Measurements from ENCODE around the gene BACH1.

The BACH1 gene

GRCh38 chr21:29315131-29315749 lies 16.5 kb downstream of the BACH1 start:
- Histone ChIP-seq H3K27me3 (ENCODE audit: insufficient read depth, low read length) (no peaks in the 10 kb centered on the region), H4K12ac (ENCODE audit: low read depth, low read length) (no peak overlapping the region), H3K18ac (ENCODE audit: low read length) (no peak overlapping the region), H3K4me2 (ENCODE audit: low read length) (no peak overlapping the region), H4K8ac (ENCODE audit: low read depth, low read length) (no peak overlapping the region), H3K9ac (ENCODE audit: low read length) (no peak overlapping the region), H3K36me3 (ENCODE audit: control insufficient read depth in 1 of 2, insufficient read depth in 2 of 2, low read length in 2 of 2) (no peaks in the 10 kb centered on the region), H3K9me3 (ENCODE audit: insufficient read depth, low read depth, low read length) (no peaks in the 10 kb centered on the region), H3K4me1 (ENCODE audit: control insufficient read depth in 1 of 2, insufficient read depth in 2 of 2, low read length in 2 of 2) (peaks cover 3 to 6% of the 10 kb centered on the region in 2 experiments), H2BK120ac (ENCODE audit: insufficient read depth, low read length, poor library complexity) (no peak overlapping the region), H3K4ac (ENCODE audit: low read depth, low read length) (peak overlapping the region; percentile 78), H2BK5ac (ENCODE audit: low read depth, low read length, poor library complexity) (no peak overlapping the region), H2BK12ac (ENCODE audit: low read length) (no peak overlapping the region), H2AK5ac (ENCODE audit: low read length) (no peak overlapping the region), H3K4me3 (ENCODE audit: low read depth, low read length) (no peak overlapping the region), H3K79me1 (ENCODE audit: low read length) (no peaks in the 10 kb centered on the region), H3K14ac (ENCODE audit: low read length) (no peak overlapping the region), H2AFZ (ENCODE audit: insufficient read depth, low read length, poor library complexity) (no peak overlapping the region), H3K27ac (ENCODE audit: low read depth, low read length) (no peak overlapping the region), H3K79me2 (ENCODE audit: control insufficient read depth, insufficient read depth, low read length, poor library complexity) (peaks cover 12% of the 10 kb centered on the region), H3K23ac (ENCODE audit: low read length) (no peak overlapping the region), H4K91ac (ENCODE audit: low read depth, low read length) (no peak overlapping the region)
- peak in 1 of 2 donors; percentile 25 for DNase-seq
- WGBS (ENCODE audit: extremely low coverage, insufficient coverage, insufficient read length), result no CpG with 5 or more reads among the region's 2 CpGs

GRCh38 chr21:29316029-29316742 lies 17.5 kb downstream of the BACH1 start:
- no peak overlapping the region for H3K4me2 ChIP-seq (ENCODE audit: low read length)
- no CpG with 5 or more reads among the region's 3 CpGs for WGBS (ENCODE audit: extremely low coverage, insufficient coverage, insufficient read length)
- no peak overlapping the region for H4K91ac ChIP-seq (ENCODE audit: low read depth, low read length)
- no peak overlapping the region for H2BK5ac ChIP-seq (ENCODE audit: low read depth, low read length, poor library complexity)
- H2AK5ac ChIP-seq (ENCODE audit: low read length), result no peak overlapping the region
- no peak for DNase-seq
- H3K4ac ChIP-seq (ENCODE audit: low read depth, low read length), result peak overlapping the region; percentile 87
- no peak overlapping the region for H3K18ac ChIP-seq (ENCODE audit: low read length)
- H2BK120ac ChIP-seq (ENCODE audit: insufficient read depth, low read length, poor library complexity), result no peak overlapping the region
- no peak overlapping the region for H4K8ac ChIP-seq (ENCODE audit: low read depth, low read length)
- no peak overlapping the region for H3K23ac ChIP-seq (ENCODE audit: low read length)
- H3K27ac ChIP-seq (ENCODE audit: low read depth, low read length), result no peak overlapping the region
- no peak overlapping the region for H2AFZ ChIP-seq (ENCODE audit: insufficient read depth, low read length, poor library complexity)
- H3K9ac ChIP-seq (ENCODE audit: low read length), result no peak overlapping the region
- H3K4me3 ChIP-seq (ENCODE audit: low read depth, low read length), result no peak overlapping the region
- H3K9me3 ChIP-seq (ENCODE audit: insufficient read depth, low read depth, low read length), result no peaks in the 10 kb centered on the region
- no peak overlapping the region for H4K12ac ChIP-seq (ENCODE audit: low read depth, low read length)
- peaks cover under 1 to 1% of the 10 kb centered on the region in 2 experiments for H3K36me3 ChIP-seq (ENCODE audit: control insufficient read depth in 1 of 2, insufficient read depth in 2 of 2, low read length in 2 of 2)
- no peak overlapping the region for H3K14ac ChIP-seq (ENCODE audit: low read length)
- H3K79me2 ChIP-seq (ENCODE audit: control insufficient read depth, insufficient read depth, low read length, poor library complexity), result peaks cover 9% of the 10 kb centered on the region
- no peaks in the 10 kb centered on the region for H3K79me1 ChIP-seq (ENCODE audit: low read length)
- peaks cover 3 to 6% of the 10 kb centered on the region in 2 experiments for H3K4me1 ChIP-seq (ENCODE audit: control insufficient read depth in 1 of 2, insufficient read depth in 2 of 2, low read length in 2 of 2)
- no peak overlapping the region for H2BK12ac ChIP-seq (ENCODE audit: low read length)
- H3K27me3 ChIP-seq (ENCODE audit: insufficient read depth, low read length), result no peaks in the 10 kb centered on the region

GRCh38 chr21:29316806-29317205 lies 18.1 kb downstream of the BACH1 start:
- DNase-seq, result no peak
- no peak overlapping the region for H3K4me2 ChIP-seq (ENCODE audit: low read length)
- no peaks in the 10 kb centered on the region for H3K9me3 ChIP-seq (ENCODE audit: insufficient read depth, low read depth, low read length)
- H3K18ac ChIP-seq (ENCODE audit: low read length), result no peak overlapping the region
- H3K79me2 ChIP-seq (ENCODE audit: control insufficient read depth, insufficient read depth, low read length, poor library complexity), result peaks cover 9% of the 10 kb centered on the region
- H3K79me1 ChIP-seq (ENCODE audit: low read length), result no peaks in the 10 kb centered on the region
- no peak overlapping the region for H3K27ac ChIP-seq (ENCODE audit: low read depth, low read length)
- H3K36me3 ChIP-seq (ENCODE audit: control insufficient read depth in 1 of 2, insufficient read depth in 2 of 2, low read length in 2 of 2), result peaks cover 2 to 4% of the 10 kb centered on the region in 2 experiments
- H2AFZ ChIP-seq (ENCODE audit: insufficient read depth, low read length, poor library complexity), result no peak overlapping the region
- H2BK5ac ChIP-seq (ENCODE audit: low read depth, low read length, poor library complexity), result no peak overlapping the region
- H4K8ac ChIP-seq (ENCODE audit: low read depth, low read length), result no peak overlapping the region
- no peak overlapping the region for H4K12ac ChIP-seq (ENCODE audit: low read depth, low read length)
- H3K9ac ChIP-seq (ENCODE audit: low read length), result no peak overlapping the region
- no peak overlapping the region for H2AK5ac ChIP-seq (ENCODE audit: low read length)
- no peak overlapping the region for H2BK12ac ChIP-seq (ENCODE audit: low read length)
- no peak overlapping the region for H4K91ac ChIP-seq (ENCODE audit: low read depth, low read length)
- no peaks in the 10 kb centered on the region for H3K27me3 ChIP-seq (ENCODE audit: insufficient read depth, low read length)
- no peak overlapping the region for H2BK120ac ChIP-seq (ENCODE audit: insufficient read depth, low read length, poor library complexity)
- H3K4me1 ChIP-seq (ENCODE audit: control insufficient read depth in 1 of 2, insufficient read depth in 2 of 2, low read length in 2 of 2), result peaks cover 3 to 6% of the 10 kb centered on the region in 2 experiments
- peak overlapping the region; percentile 87 for H3K4ac ChIP-seq (ENCODE audit: low read depth, low read length)
- H3K14ac ChIP-seq (ENCODE audit: low read length), result no peak overlapping the region
- no peak overlapping the region for H3K4me3 ChIP-seq (ENCODE audit: low read depth, low read length)
- H3K23ac ChIP-seq (ENCODE audit: low read length), result no peak overlapping the region
- WGBS (ENCODE audit: extremely low coverage, insufficient coverage, insufficient read length), result no CpG with 5 or more reads among the region's 4 CpGs

- no peak overlapping the region for H3K4me3 ChIP-seq (ENCODE audit: low read depth, low read length)
- H3K79me1 ChIP-seq (ENCODE audit: low read length), result no peaks in the 10 kb centered on the region
- H2BK5ac ChIP-seq (ENCODE audit: low read depth, low read length, poor library complexity), result no peak overlapping the region
- peaks cover 7 to 10% of the 10 kb centered on the region in 2 experiments for H3K36me3 ChIP-seq (ENCODE audit: control insufficient read depth in 1 of 2, insufficient read depth in 2 of 2, low read length in 2 of 2)
- H3K14ac ChIP-seq (ENCODE audit: low read length), result no peak overlapping the region
- H2AFZ ChIP-seq (ENCODE audit: insufficient read depth, low read length, poor library complexity), result no peak overlapping the region
- H3K4me2 ChIP-seq (ENCODE audit: low read length), result no peak overlapping the region
- H3K27me3 ChIP-seq (ENCODE audit: insufficient read depth, low read length), result no peaks in the 10 kb centered on the region
- no peak overlapping the region for H3K23ac ChIP-seq (ENCODE audit: low read length)
- no peak overlapping the region for H2BK120ac ChIP-seq (ENCODE audit: insufficient read depth, low read length, poor library complexity)
- H3K4me1 ChIP-seq (ENCODE audit: control insufficient read depth in 1 of 2, insufficient read depth in 2 of 2, low read length in 2 of 2), result peaks cover 3 to 6% of the 10 kb centered on the region in 2 experiments
- no peak overlapping the region for H4K12ac ChIP-seq (ENCODE audit: low read depth, low read length)
- peaks cover 12% of the 10 kb centered on the region for H3K79me2 ChIP-seq (ENCODE audit: control insufficient read depth, insufficient read depth, low read length, poor library complexity)
- H3K9ac ChIP-seq (ENCODE audit: low read length), result no peak overlapping the region
- H3K9me3 ChIP-seq (ENCODE audit: insufficient read depth, low read depth, low read length), result no peaks in the 10 kb centered on the region
- H3K27ac ChIP-seq (ENCODE audit: low read depth, low read length), result no peak overlapping the region
- no peak overlapping the region for H2AK5ac ChIP-seq (ENCODE audit: low read length)
- WGBS (ENCODE audit: extremely low coverage, insufficient coverage, insufficient read length), result no CpG with 5 or more reads among the region's 2 CpGs
- no peak overlapping the region for H4K91ac ChIP-seq (ENCODE audit: low read depth, low read length)
- no peak overlapping the region for H3K18ac ChIP-seq (ENCODE audit: low read length)
- no peak for DNase-seq
- H3K4ac ChIP-seq (ENCODE audit: low read depth, low read length), result peak overlapping the region; percentile 4
- H2BK12ac ChIP-seq (ENCODE audit: low read length), result no peak overlapping the region
- H4K8ac ChIP-seq (ENCODE audit: low read depth, low read length), result no peak overlapping the region
Measured at GRCh38 chr21:29318354-29318753, 19.6 kb downstream of the BACH1 start.

Data from trophoblast cell (in vitro differentiated cells and primary cell).